A549 (cell line): ENCODE data around the gene IL1R1. TPM values are rescaled to one million over a fixed set of nuclear protein-coding genes. Genes with fewer than 3 reads are reported as not detected.

Source experiments
- ATAC-seq, 2 experiments: fragments of 200-7000 bp in 1 of 2; fragments of >200 bp in 1 of 2; cut with Nextera tagmentation in 1 of 2; cut with Tn5 transposase in 1 of 2; 3 replicates each; pipeline versions ENCODE4 v1.8.0 to v1.9.1; 2018 to 2020; ENCODE audit warnings: mild to moderate bottlenecking in 1 of 2, moderate library complexity in 1 of 2
- CTCF ChIA-PET: fragments of 300-600 bp; sonication (Branson Sonifier 250); formaldehyde crosslinking; extraction: SDS; loops from one replicate; lab custom pipeline; 2021; ENCODE audit warnings: antibody characterized with exemption, inconsistent platforms; lab: Yijun Ruan, JAX
- POLR2A ChIA-PET: fragments of 350-600 bp; formaldehyde crosslinking; extraction: SDS; loops from one replicate; lab custom pipeline; 2021; ENCODE audit warnings: antibody characterized with exemption, inconsistent platforms; lab: Yijun Ruan, JAX
- DNase-seq, 2 experiments: peaks; one replicate each; pipeline versions ENCODE4 v3.0.0 to v3.0.0-alpha.2; 2011 to 2016; ENCODE audit warnings: low read depth in 1 of 2, low spot score in 1 of 2
- FAIRE-seq: peaks from 2 replicates; lab custom pipeline; 2011; peaks lifted over from hg19 to GRCh38; lab: Jason Lieb, UNC
- H3K27ac ChIP-seq, 2 experiments: fragments of >200 bp; sonication (Bioruptor Twin); formaldehyde crosslinking; 3 replicates each; pipeline ENCODE4 v1.5.1; 2016 to 2017
- H3K4me1 ChIP-seq: fragments of >200 bp; sonication (Bioruptor Twin); formaldehyde crosslinking; 3 replicates; pipeline ENCODE4 v1.6.1; 2016
- H3K4me2 ChIP-seq: fragments of >200 bp; sonication (Bioruptor Twin); formaldehyde crosslinking; 3 replicates; pipeline ENCODE4 v1.6.1; 2016
- H3K4me3 ChIP-seq: fragments of >200 bp; sonication (Bioruptor Twin); formaldehyde crosslinking; 3 replicates; pipeline ENCODE4 v1.5.1; 2016
- H3K9me3 ChIP-seq: fragments of >200 bp; sonication (Bioruptor Twin); formaldehyde crosslinking; 3 replicates; pipeline ENCODE4 v1.6.1; 2016
- CBX2 ChIP-seq: fragments of 200-600 bp; sonication (generic); IDR thresholded peaks from 2 replicates; pipeline ENCODE4 v1.6.1; 2016; ENCODE audit warnings: low read depth, mild to moderate bottlenecking, borderline replicate concordance
- CTCF ChIP-seq: fragments of >200 bp; sonication (Bioruptor Twin); formaldehyde crosslinking; IDR thresholded peaks from 3 replicates; pipeline ENCODE4 v1.5.1; 2016
- EHF ChIP-seq: fragments of 250-450 bp; sonication (Bioruptor Pico); IDR thresholded peaks from 2 replicates; pipeline ENCODE4 v1.5.0; 2020; ENCODE audit warnings: mild to moderate bottlenecking
- FOSB ChIP-seq: fragments of 250-450 bp; sonication (Bioruptor Pico); IDR thresholded peaks from 2 replicates; pipeline ENCODE4 v1.5.0; 2020; ENCODE audit warnings: mild to moderate bottlenecking, moderate library complexity
- FOSL2 ChIP-seq, 2 experiments: fragments of 450-650 bp in 1 of 2; fragments of >200 bp in 1 of 2; sonication (Bioruptor Twin) in 1 of 2; formaldehyde crosslinking; IDR thresholded peaks; 2 replicates each; pipeline versions ENCODE4 v1.5.0 to v1.6.1; 2016 to 2020; ENCODE audit warnings: mild to moderate bottlenecking in 1 of 2, moderate library complexity in 1 of 2
- FOXS1 ChIP-seq: fragments of 250-450 bp; sonication (Bioruptor Pico); IDR thresholded peaks from 2 replicates; pipeline ENCODE4 v1.5.0; 2020; ENCODE audit warnings: mild to moderate bottlenecking, moderate library complexity
- HMGXB4 ChIP-seq: fragments of 250-450 bp; sonication (Bioruptor Pico); IDR thresholded peaks from 2 replicates; pipeline ENCODE4 v1.5.0; 2021; ENCODE audit warnings: mild to moderate bottlenecking, moderate library complexity, borderline replicate concordance
- HOXA7 ChIP-seq: fragments of 250-450 bp; sonication (Bioruptor Pico); IDR thresholded peaks from 2 replicates; pipeline ENCODE4 v1.5.0; 2020; ENCODE audit warnings: mild to moderate bottlenecking, moderate library complexity
- JUN ChIP-seq, 2 experiments: fragments of >200 bp; sonication (Bioruptor Twin); formaldehyde crosslinking; IDR thresholded peaks; 2 replicates in 1 of 2; 3 replicates in 1 of 2; pipeline ENCODE4 v1.6.1; 2016 to 2017
- JUNB ChIP-seq: fragments of >200 bp; sonication (Bioruptor Twin); formaldehyde crosslinking; IDR thresholded peaks from 2 replicates; pipeline ENCODE4 v1.6.1; 2016
- KDM5A ChIP-seq: fragments of 200-600 bp; sonication (generic); IDR thresholded peaks from 2 replicates; pipeline ENCODE4 v1.6.1; 2016; ENCODE audit warnings: antibody characterized with exemption, mild to moderate bottlenecking
- MAFK ChIP-seq: fragments of 450-650 bp; IDR thresholded peaks from 2 replicates; pipeline ENCODE4 v1.6.1; 2014; ENCODE audit not compliant: partially characterized antibody
- MAX ChIP-seq: IDR thresholded peaks from 2 replicates; pipeline ENCODE4 v1.6.1; 2012
- PBX3 ChIP-seq: IDR thresholded peaks from 2 replicates; pipeline ENCODE4 v1.6.1; 2012
- RCOR1 ChIP-seq: fragments of 150-350 bp; IDR thresholded peaks from 2 replicates; pipeline ENCODE4 v1.6.1; 2014; ENCODE audit warnings: antibody characterized with exemption, low read length, low read depth
- RNF2 ChIP-seq: fragments of 200-600 bp; sonication (generic); IDR thresholded peaks from 2 replicates; pipeline ENCODE4 v1.6.1; 2016; ENCODE audit warnings: low read depth, mild to moderate bottlenecking, antibody characterized with exemption, moderate library complexity, borderline replicate concordance
- SMC3 ChIP-seq: fragments of >200 bp; sonication (Bioruptor Twin); formaldehyde crosslinking; IDR thresholded peaks from 3 replicates; pipeline ENCODE4 v1.6.1; 2018; ENCODE audit warnings: inconsistent platforms
- SREBF2 ChIP-seq: fragments of 450-650 bp; IDR thresholded peaks from 2 replicates; pipeline ENCODE4 v1.6.1; 2014; ENCODE audit warnings: mild to moderate bottlenecking, moderate library complexity
- TP53 ChIP-seq: fragments of 250-450 bp; sonication (Bioruptor Pico); IDR thresholded peaks from 2 replicates; pipeline ENCODE4 v1.5.0; 2021; ENCODE audit warnings: mild to moderate bottlenecking, moderate library complexity
- USF2 ChIP-seq: fragments of 450-650 bp; IDR thresholded peaks from 2 replicates; pipeline ENCODE4 v1.6.1; 2014; ENCODE audit warnings: antibody characterized with exemption
- ZNF302 ChIP-seq: fragments of 250-450 bp; sonication (Bioruptor Pico); IDR thresholded peaks from 2 replicates; pipeline ENCODE4 v1.9.0; 2021; ENCODE audit warnings: inconsistent platforms, mild to moderate bottlenecking, moderate library complexity
- WGBS: methylation state at CpG from one replicate; pipeline ENCODE4 v1.1.6; 2017; ENCODE audit errors: missing lambda C conversion rate; 5-methylcytosine and 5-hydroxymethylcytosine counted together
- polyA plus RNA-seq, 4 experiments: library from polyadenylated mRNA; depleted of rRNA in 3 of 4; stranded (reverse); fragments of >200 nt; fragmentation: RNase III in 1 of 4; extraction: RNeasy Plus Mini Kit Qiagen cat#74134 plus additional on column Dnase treatment in 1 of 4; gene quantifications; 2 replicates in 3 of 4; 3 replicates in 1 of 4; pipeline ENCODE4 v1.2.3, GENCODE V29; 2011 to 2017

IL1R1 gene
- polyA plus RNA-seq, 2 of the 4 experiments (the other 2 are of a cell fraction): 32.5 to 34.7 TPM

GRCh38 chr2:102154364-102154763 is 11.8 kb downstream of the IL1R1 start:
- DNase-seq: no peak
- POLR2A ChIA-PET: no interaction called here
- CTCF ChIA-PET: interaction anchor here (2.1 to 3.1 kb wide), 2 partner anchors 12 to 134 kb away, joined by 9 to 16 read pairs; no protein-coding TSS in a partner anchor
- no peak for TF ChIP-seq FOSB (CRISPR knock-in tag)
- TF ChIP-seq EHF: no peak
- no peak for TF ChIP-seq FOSL2 (IDR thresholded peaks at IDR 0.05)
- no peak for TF ChIP-seq FOSL2 (CRISPR knock-in tag; IDR thresholded peaks at IDR 0.05)
- TF ChIP-seq RNF2: no peak
- TF ChIP-seq HOXA7: no peak
- TF ChIP-seq SREBF2: no peak
- TF ChIP-seq RCOR1: no peak
- no peak for TF ChIP-seq ZNF302
- TF ChIP-seq HMGXB4 (CRISPR knock-in tag): no peak
- no peak for TF ChIP-seq USF2
- TF ChIP-seq PBX3: no peak
- TF ChIP-seq JUN (IDR thresholded peaks at IDR 0.05): no peak
- TF ChIP-seq SMC3: no peak
- TF ChIP-seq MAX: no peak
- TF ChIP-seq TP53 (CRISPR knock-in tag): no peak
- no peak for TF ChIP-seq CBX2
- TF ChIP-seq FOXS1 (CRISPR knock-in tag): no peak
- TF ChIP-seq CTCF: no peak
- no peak overlapping the region for H3K4me3 ChIP-seq
- no peak for FAIRE-seq
- H3K9me3 ChIP-seq: peaks cover 17% of the 10 kb centered on the region
- peaks cover 11% of the 10 kb centered on the region; the same call in 2 of the 3 replicates for H3K4me1 ChIP-seq
- no peak overlapping the region for H3K4me2 ChIP-seq
- WGBS: 97% methylated on average over 6 of the region's 6 CpGs
- ATAC-seq: no peak
- H3K27ac ChIP-seq: no peak overlapping the region

GRCh38 chr2:102154946-102155702 is 12.6 kb downstream of the IL1R1 start:
- no peak for FAIRE-seq
- no peak for DNase-seq
- no peak overlapping the region for H3K4me3 ChIP-seq
- CTCF ChIA-PET: interaction anchor here (2.1 to 3.1 kb wide), 2 partner anchors 11 to 135 kb away, joined by 9 to 16 read pairs; no protein-coding TSS in a partner anchor
- TF ChIP-seq KDM5A (no peak), MAFK (no peak), JUNB (no peak), MAX (no peak), HOXA7 (no peak)
- TF ChIP-seq, all 56 proteins: peak for 0
- 84% methylated on average over 7 of the region's 7 CpGs for WGBS
- no peak for ATAC-seq
- POLR2A ChIA-PET: no interaction called here
- H3K4me1 ChIP-seq: peaks cover 11% of the 10 kb centered on the region; the same call in 2 of the 3 replicates
- no peak overlapping the region; the same call in 2 of the 3 replicates for H3K4me2 ChIP-seq
- peak overlapping the region; percentile 29 to 53; a peak in 4 of 6 replicates for H3K27ac ChIP-seq
- H3K9me3 ChIP-seq: peaks cover 10% of the 10 kb centered on the region; the same call in 2 of the 3 replicates
